GM23338 (cell line): ENCODE data around the gene KCNJ6.

Experiments used
- CREB1 ChIP-seq: fragments of 250-450 bp; sonication (Bioruptor Pico); IDR thresholded peaks from 2 replicates; pipeline ENCODE4 v1.5.0; 2020; ENCODE audit warnings: low read depth, mild to moderate bottlenecking, moderate library complexity
- EZH2 ChIP-seq: fragments of 200-600 bp; sonication (generic); IDR thresholded peaks from one replicate; pipeline ENCODE4 v1.8.0; 2017; ENCODE audit warnings: antibody characterized with exemption, mild to moderate bottlenecking, low read depth; ENCODE audit not compliant: unreplicated experiment
- EZH2phosphoT487 ChIP-seq: fragments of 200-600 bp; sonication (generic); IDR thresholded peaks from one replicate; pipeline ENCODE4 v1.8.1; 2018; ENCODE audit warnings: antibody characterized with exemption; ENCODE audit not compliant: unreplicated experiment
- TF ChIP-seq, protein P1 (sequence below), 2 experiments: fragments of 200-600 bp in 1 of 2; sonication (generic) in 1 of 2; conservative IDR thresholded peaks; 2 replicates each; pipeline versions ENCODE4 v1.5.1 to v1.6.1; 2016 to 2017; ENCODE audit warnings: antibody characterized with exemption in 2 of 2, low read depth in 2 of 2, mild to moderate bottlenecking in 2 of 2, moderate library complexity in 1 of 2
- TF ChIP-seq, protein P2 (sequence below): IDR thresholded peaks from one replicate; pipeline ENCODE4 v1.6.1; 2018; ENCODE audit warnings: antibody characterized with exemption; ENCODE audit not compliant: unreplicated experiment

DNA sequence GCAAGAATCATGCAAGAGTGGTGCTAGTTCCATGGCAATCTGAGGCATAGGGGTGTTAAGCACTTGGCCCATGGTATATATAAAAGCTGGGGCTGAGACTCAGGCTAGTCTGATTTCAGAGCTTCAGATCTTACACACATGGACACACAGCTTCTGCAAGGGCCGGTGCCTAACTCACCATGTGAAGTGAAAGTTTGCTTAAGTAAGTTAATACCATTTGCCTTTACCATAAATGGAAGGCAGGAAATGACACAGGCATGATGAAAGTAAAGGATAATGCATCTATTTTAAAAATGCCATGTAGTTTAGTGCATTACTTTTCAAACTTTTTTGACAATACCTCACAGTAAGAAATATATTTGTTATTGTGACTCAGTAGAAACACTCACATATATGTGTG, 122.6 kb downstream of the KCNJ6 start:
- TF ChIP-seq EZH2phosphoT487 (no peak), EZH2 (no peak), CREB1 (CRISPR knock-in tag) (no peak)
- TF ChIP-seq, protein P1, sequence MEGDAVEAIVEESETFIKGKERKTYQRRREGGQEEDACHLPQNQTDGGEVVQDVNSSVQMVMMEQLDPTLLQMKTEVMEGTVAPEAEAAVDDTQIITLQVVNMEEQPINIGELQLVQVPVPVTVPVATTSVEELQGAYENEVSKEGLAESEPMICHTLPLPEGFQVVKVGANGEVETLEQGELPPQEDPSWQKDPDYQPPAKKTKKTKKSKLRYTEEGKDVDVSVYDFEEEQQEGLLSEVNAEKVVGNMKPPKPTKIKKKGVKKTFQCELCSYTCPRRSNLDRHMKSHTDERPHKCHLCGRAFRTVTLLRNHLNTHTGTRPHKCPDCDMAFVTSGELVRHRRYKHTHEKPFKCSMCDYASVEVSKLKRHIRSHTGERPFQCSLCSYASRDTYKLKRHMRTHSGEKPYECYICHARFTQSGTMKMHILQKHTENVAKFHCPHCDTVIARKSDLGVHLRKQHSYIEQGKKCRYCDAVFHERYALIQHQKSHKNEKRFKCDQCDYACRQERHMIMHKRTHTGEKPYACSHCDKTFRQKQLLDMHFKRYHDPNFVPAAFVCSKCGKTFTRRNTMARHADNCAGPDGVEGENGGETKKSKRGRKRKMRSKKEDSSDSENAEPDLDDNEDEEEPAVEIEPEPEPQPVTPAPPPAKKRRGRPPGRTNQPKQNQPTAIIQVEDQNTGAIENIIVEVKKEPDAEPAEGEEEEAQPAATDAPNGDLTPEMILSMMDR (conservative IDR thresholded peaks at IDR 0.05; ENCODE audit: low read depth in 2 of 2) = no peak
- TF ChIP-seq, protein P2, sequence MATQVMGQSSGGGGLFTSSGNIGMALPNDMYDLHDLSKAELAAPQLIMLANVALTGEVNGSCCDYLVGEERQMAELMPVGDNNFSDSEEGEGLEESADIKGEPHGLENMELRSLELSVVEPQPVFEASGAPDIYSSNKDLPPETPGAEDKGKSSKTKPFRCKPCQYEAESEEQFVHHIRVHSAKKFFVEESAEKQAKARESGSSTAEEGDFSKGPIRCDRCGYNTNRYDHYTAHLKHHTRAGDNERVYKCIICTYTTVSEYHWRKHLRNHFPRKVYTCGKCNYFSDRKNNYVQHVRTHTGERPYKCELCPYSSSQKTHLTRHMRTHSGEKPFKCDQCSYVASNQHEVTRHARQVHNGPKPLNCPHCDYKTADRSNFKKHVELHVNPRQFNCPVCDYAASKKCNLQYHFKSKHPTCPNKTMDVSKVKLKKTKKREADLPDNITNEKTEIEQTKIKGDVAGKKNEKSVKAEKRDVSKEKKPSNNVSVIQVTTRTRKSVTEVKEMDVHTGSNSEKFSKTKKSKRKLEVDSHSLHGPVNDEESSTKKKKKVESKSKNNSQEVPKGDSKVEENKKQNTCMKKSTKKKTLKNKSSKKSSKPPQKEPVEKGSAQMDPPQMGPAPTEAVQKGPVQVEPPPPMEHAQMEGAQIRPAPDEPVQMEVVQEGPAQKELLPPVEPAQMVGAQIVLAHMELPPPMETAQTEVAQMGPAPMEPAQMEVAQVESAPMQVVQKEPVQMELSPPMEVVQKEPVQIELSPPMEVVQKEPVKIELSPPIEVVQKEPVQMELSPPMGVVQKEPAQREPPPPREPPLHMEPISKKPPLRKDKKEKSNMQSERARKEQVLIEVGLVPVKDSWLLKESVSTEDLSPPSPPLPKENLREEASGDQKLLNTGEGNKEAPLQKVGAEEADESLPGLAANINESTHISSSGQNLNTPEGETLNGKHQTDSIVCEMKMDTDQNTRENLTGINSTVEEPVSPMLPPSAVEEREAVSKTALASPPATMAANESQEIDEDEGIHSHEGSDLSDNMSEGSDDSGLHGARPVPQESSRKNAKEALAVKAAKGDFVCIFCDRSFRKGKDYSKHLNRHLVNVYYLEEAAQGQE = no peak
